Neuronal stem cell (in vitro differentiated cells): Measurements from ENCODE around the gene TREH.

Experiments used
- DNase-seq: peaks from one replicate; pipeline ENCODE4 v3.0.0-alpha.2; 2013; ENCODE audit warnings: low spot score
- H2AFZ ChIP-seq: one replicate; pipeline ENCODE4 v1.6.1; 2013; ENCODE audit warnings: mild to moderate bottlenecking, low read length, inconsistent platforms
- H2AK5ac ChIP-seq: 2 replicates; pipeline ENCODE4 v1.6.1; 2013; ENCODE audit warnings: low read depth, mild to moderate bottlenecking, inconsistent platforms, low read length, moderate library complexity, mixed read lengths
- H2BK120ac ChIP-seq: 2 replicates; pipeline ENCODE4 v1.6.1; 2013; ENCODE audit warnings: low read depth, mild to moderate bottlenecking, inconsistent platforms, low read length, moderate library complexity, mixed read lengths
- H2BK12ac ChIP-seq: one replicate; pipeline ENCODE4 v1.6.1; 2013; ENCODE audit warnings: low read length, inconsistent platforms
- H2BK15ac ChIP-seq: 2 replicates; pipeline ENCODE4 v1.6.1; 2013; ENCODE audit warnings: mild to moderate bottlenecking, low read length, inconsistent platforms, mixed read lengths
- H2BK5ac ChIP-seq: one replicate; pipeline ENCODE4 v1.6.1; 2013; ENCODE audit warnings: inconsistent platforms, mild to moderate bottlenecking, low read length, moderate library complexity
- H3K14ac ChIP-seq: one replicate; pipeline ENCODE4 v1.6.1; 2013; ENCODE audit warnings: low read length, inconsistent platforms
- H3K18ac ChIP-seq: 2 replicates; pipeline ENCODE4 v1.6.1; 2013; ENCODE audit warnings: low read length, inconsistent platforms
- H3K23ac ChIP-seq: 2 replicates; pipeline ENCODE4 v1.6.1; 2013; ENCODE audit warnings: low read depth, mild to moderate bottlenecking, mixed read lengths, low read length, inconsistent platforms; ENCODE audit not compliant: poor library complexity
- H3K27ac ChIP-seq: replicated peaks from 3 replicates; pipeline ENCODE4 v1.5.1; 2013; ENCODE audit warnings: low read length, inconsistent platforms
- H3K27me3 ChIP-seq, 3 experiments: 2 replicates each; pipeline ENCODE4 v1.6.1; 2013; ENCODE audit warnings: low read length in 3 of 3, mild to moderate bottlenecking in 2 of 3, inconsistent platforms in 1 of 3, low read depth in 1 of 3, mixed read lengths in 1 of 3, moderate library complexity in 1 of 3; ENCODE audit not compliant: control insufficient read depth in 3 of 3, insufficient read depth in 3 of 3
- H3K36me3 ChIP-seq, 2 donors: replicated peaks in 1 of 2; 2 replicates each; pipeline ENCODE4 v1.6.1; 2013; ENCODE audit warnings: low read length in 2 of 2; ENCODE audit not compliant: control insufficient read depth in 2 of 2, insufficient read depth in 2 of 2
- H3K4ac ChIP-seq: 2 replicates; pipeline ENCODE4 v1.6.1; 2013; ENCODE audit warnings: inconsistent platforms, mild to moderate bottlenecking, low read length, moderate library complexity
- H3K4me1 ChIP-seq, 2 donors: 1 replicate in 1 of 2; 2 replicates in 1 of 2; pipeline ENCODE4 v1.6.1; 2013; ENCODE audit warnings: low read length in 2 of 2, low read depth in 1 of 2; ENCODE audit not compliant: control insufficient read depth in 2 of 2, insufficient read depth in 1 of 2
- H3K4me2 ChIP-seq: one replicate; pipeline ENCODE4 v1.6.1; 2013; ENCODE audit warnings: mild to moderate bottlenecking, low read length, inconsistent platforms; ENCODE audit not compliant: insufficient read depth, poor library complexity, severe bottlenecking
- H3K4me3 ChIP-seq, 2 donors: 2 replicates each; pipeline ENCODE4 v1.5.1; 2013; ENCODE audit warnings: low read length in 2 of 2, mild to moderate bottlenecking in 2 of 2, inconsistent platforms in 1 of 2, moderate library complexity in 1 of 2
- H3K79me1 ChIP-seq: one replicate; pipeline ENCODE4 v1.6.1; 2013; ENCODE audit warnings: low read depth, mild to moderate bottlenecking, inconsistent platforms, low read length, moderate library complexity
- H3K9ac ChIP-seq: one replicate; pipeline ENCODE4 v1.6.1; 2013; ENCODE audit warnings: mild to moderate bottlenecking, low read depth, low read length, inconsistent platforms; ENCODE audit not compliant: poor library complexity
- H3K9me3 ChIP-seq, 2 donors: replicated peaks in 1 of 2; 2 replicates each; pipeline versions ENCODE3 to v1.6.1; 2013; ENCODE audit warnings: low read length in 2 of 2, mild to moderate bottlenecking in 2 of 2, inconsistent platforms in 1 of 2, low read depth in 1 of 2, mixed read lengths in 1 of 2, moderate library complexity in 1 of 2; ENCODE audit not compliant: control insufficient read depth in 2 of 2, insufficient read depth in 1 of 2
- H4K8ac ChIP-seq: one replicate; pipeline ENCODE4 v1.6.1; 2013; ENCODE audit warnings: low read depth, mild to moderate bottlenecking, inconsistent platforms, low read length, moderate library complexity
- H4K91ac ChIP-seq: one replicate; pipeline ENCODE4 v1.6.1; 2013; ENCODE audit warnings: low read length, low read depth, mild to moderate bottlenecking, inconsistent platforms; ENCODE audit not compliant: poor library complexity
- WGBS, 2 donors: extraction: QIAGEN DNeasy Blood & Tissue Kit; methylation state at CpG; one replicate each; pipeline ENCODE4 v1.1.7; 2013; ENCODE audit warnings: missing lambda C conversion rate in 2 of 2, mixed read lengths in 1 of 2; ENCODE audit not compliant: insufficient read length in 2 of 2, insufficient replicate concordance in 1 of 2; ENCODE audit errors: extremely low coverage in 2 of 2; 5-methylcytosine and 5-hydroxymethylcytosine counted together

TREH gene

GRCh38 chr11:118699506-118700220 lies 20.2 kb upstream of the TREH start:
- no peak overlapping the region for H3K14ac ChIP-seq
- H3K27ac ChIP-seq: no peak overlapping the region
- no peak overlapping the region for H3K4ac ChIP-seq
- no CpG with 5 or more reads among the region's 7 CpGs for WGBS, 2 donors
- no peak overlapping the region for H3K9ac ChIP-seq
- H3K23ac ChIP-seq: no peak overlapping the region
- no peaks in the 10 kb centered on the region for H3K36me3 ChIP-seq
- H2BK5ac ChIP-seq: no peak overlapping the region
- no peaks in the 10 kb centered on the region for H3K4me1 ChIP-seq
- H3K4me2 ChIP-seq: no peak overlapping the region
- H4K91ac ChIP-seq: no peak overlapping the region
- H3K27me3 ChIP-seq: no peaks in the 10 kb centered on the region
- no peaks in the 10 kb centered on the region for H3K79me1 ChIP-seq
- peaks cover 0 to 3% of the 10 kb centered on the region in 2 donors for H3K9me3 ChIP-seq
- H2BK12ac ChIP-seq: no peak overlapping the region
- H3K18ac ChIP-seq: no peak overlapping the region
- H2BK15ac ChIP-seq: no peak overlapping the region
- H2BK120ac ChIP-seq: no peak overlapping the region
- no peak overlapping the region for H2AFZ ChIP-seq
- no peak overlapping the region for H3K4me3 ChIP-seq
- DNase-seq: no peak
- H2AK5ac ChIP-seq: no peak overlapping the region
- no peak overlapping the region for H4K8ac ChIP-seq

DNA sequence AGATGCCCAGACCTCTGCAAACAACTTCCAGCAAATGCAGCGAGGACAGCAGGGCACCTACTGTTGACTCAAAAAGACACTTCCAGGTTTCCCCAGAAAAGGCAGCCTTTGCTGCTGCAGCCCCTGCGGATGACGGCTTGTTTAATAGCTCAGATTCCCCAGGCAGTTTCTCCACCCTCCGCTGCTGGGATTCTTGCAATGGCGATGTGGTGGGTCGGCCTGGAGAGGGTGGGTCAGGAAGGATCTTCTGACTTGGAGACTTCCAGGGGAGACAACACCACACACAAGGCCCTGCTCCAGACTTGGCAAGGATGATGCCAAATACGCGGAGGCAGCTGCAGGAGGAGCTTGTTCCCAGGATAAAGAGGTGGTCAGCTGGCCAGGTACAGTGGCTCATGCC lies 17.9 kb upstream of the TREH start:
- Histone ChIP-seq H3K14ac (no peak overlapping the region), H2BK120ac (no peak overlapping the region), H3K9ac (no peak overlapping the region), H3K27ac (no peak overlapping the region), H3K23ac (no peak overlapping the region), H2AK5ac (no peak overlapping the region), H3K79me1 (no peaks in the 10 kb centered on the region), H3K4me1 (peaks cover 0 to 2% of the 10 kb centered on the region in 2 donors), H2BK5ac (no peak overlapping the region), H4K8ac (no peak overlapping the region), H3K27me3 (no peaks in the 10 kb centered on the region), H3K4ac (no peak overlapping the region), H4K91ac (no peak overlapping the region), H3K4me2 (no peak overlapping the region), H2BK12ac (no peak overlapping the region), H3K36me3 (no peaks in the 10 kb centered on the region), H2AFZ (no peak overlapping the region), H3K4me3 (no peak overlapping the region), H2BK15ac (no peak overlapping the region), H3K18ac (no peak overlapping the region), H3K9me3 (peaks cover 0 to 3% of the 10 kb centered on the region in 2 donors)
- DNase-seq: no peak
- WGBS, 2 donors: no CpG with 5 or more reads among the region's 8 CpGs

GRCh38 chr11:118696673-118697226 lies 17.3 kb upstream of the TREH start:
- H3K27me3 ChIP-seq: no peaks in the 10 kb centered on the region
- H2BK12ac ChIP-seq: no peak overlapping the region
- no peaks in the 10 kb centered on the region for H3K36me3 ChIP-seq
- H2AFZ ChIP-seq: peak overlapping the region; percentile 22
- no CpG with 5 or more reads among the region's 7 CpGs for whole genome bisulfite sequencing, 2 donors
- H3K4me2 ChIP-seq: no peak overlapping the region
- H3K18ac ChIP-seq: no peak overlapping the region
- H2AK5ac ChIP-seq: peak overlapping the region; percentile 11
- H3K27ac ChIP-seq: no peak overlapping the region
- no peak overlapping the region for H3K4me3 ChIP-seq
- H2BK15ac ChIP-seq: no peak overlapping the region
- H2BK120ac ChIP-seq: no peak overlapping the region
- no peak overlapping the region for H2BK5ac ChIP-seq
- H4K91ac ChIP-seq: no peak overlapping the region
- no peak overlapping the region for H3K14ac ChIP-seq
- no peak overlapping the region for H3K23ac ChIP-seq
- DNase-seq: no peak
- no peak overlapping the region for H3K9ac ChIP-seq
- H4K8ac ChIP-seq: no peak overlapping the region
- H3K9me3 ChIP-seq: peaks cover 0 to 3% of the 10 kb centered on the region in 2 donors
- H3K79me1 ChIP-seq: no peaks in the 10 kb centered on the region
- peaks cover 0 to 2% of the 10 kb centered on the region in 2 donors for H3K4me1 ChIP-seq
- no peak overlapping the region for H3K4ac ChIP-seq

GRCh38 chr11:118694771-118695170 lies 15.3 kb upstream of the TREH start:
- Histone ChIP-seq H3K9ac (no peak overlapping the region), H2BK120ac (no peak overlapping the region), H3K18ac (no peak overlapping the region), H3K14ac (no peak overlapping the region), H2BK12ac (no peak overlapping the region), H2BK15ac (no peak overlapping the region), H4K91ac (no peak overlapping the region), H3K36me3 (no peaks in the 10 kb centered on the region), H3K4ac (no peak overlapping the region), H2BK5ac (no peak overlapping the region), H3K27me3 (no peaks in the 10 kb centered on the region), H3K4me3 (no peak overlapping the region), H3K23ac (no peak overlapping the region), H2AFZ (no peak overlapping the region), H2AK5ac (no peak overlapping the region), H3K4me2 (no peak overlapping the region), H3K9me3 (no peaks in the 10 kb centered on the region), H3K27ac (no peak overlapping the region), H3K4me1 (peaks cover 0 to 2% of the 10 kb centered on the region in 2 donors), H3K79me1 (no peaks in the 10 kb centered on the region), H4K8ac (no peak overlapping the region)
- no CpG with 5 or more reads among the region's 11 CpGs for WGBS, 2 donors
- DNase-seq: no peak
